WTC11 (cell line): ENCODE data around the gene TCTN1.
A peak's percentile ranks its signal among the peaks of the same experiment; 100 is the strongest.

Experiments
- CREB1 ChIP-seq: sonication (generic); formaldehyde crosslinking; IDR thresholded peaks from 2 replicates; pipeline ENCODE4 v1.8.0; 2023; ENCODE audit warnings: mild to moderate bottlenecking, missing genetic modification reagents
- ETV6 ChIP-seq: sonication (generic); formaldehyde crosslinking; IDR thresholded peaks from 2 replicates; pipeline ENCODE4 v1.8.1; 2022; ENCODE audit warnings: mild to moderate bottlenecking, missing genetic modification reagents
- NFYB ChIP-seq: sonication (generic); formaldehyde crosslinking; conservative IDR thresholded peaks from 2 replicates; pipeline ENCODE4 v1.8.0; 2022; ENCODE audit warnings: low read depth, missing genetic modification reagents
- NR3C1 ChIP-seq: sonication (generic); formaldehyde crosslinking; conservative IDR thresholded peaks from 2 replicates; pipeline ENCODE4 v1.8.1; 2023; ENCODE audit warnings: low read depth, mild to moderate bottlenecking, missing genetic modification reagents
- TCF7 ChIP-seq: sonication (generic); formaldehyde crosslinking; IDR thresholded peaks from 2 replicates; pipeline ENCODE4 v1.8.0; 2022; ENCODE audit warnings: mild to moderate bottlenecking, low read depth, missing genetic modification reagents, moderate library complexity
- TF ChIP-seq, protein P1 (sequence below): fragments of 200-600 bp; IDR thresholded peaks from 2 replicates; pipeline ENCODE4 v1.8.0; 2022; ENCODE audit warnings: antibody characterized with exemption
- TF ChIP-seq, protein P2 (sequence below): fragments of 250-450 bp; sonication (Bioruptor Pico); IDR thresholded peaks from 2 replicates; pipeline ENCODE4 v1.9.0; 2021; ENCODE audit warnings: mild to moderate bottlenecking, borderline replicate concordance
- TF ChIP-seq, protein P3 (sequence below): sonication (generic); formaldehyde crosslinking; IDR thresholded peaks from 2 replicates; pipeline ENCODE4 v1.8.1; 2023; ENCODE audit warnings: mild to moderate bottlenecking, missing genetic modification reagents, moderate library complexity
- TF ChIP-seq, protein P4 (sequence below): sonication (generic); formaldehyde crosslinking; IDR thresholded peaks from 2 replicates; pipeline ENCODE4 v1.8.0; 2022; ENCODE audit warnings: mild to moderate bottlenecking, missing genetic modification reagents
- TF ChIP-seq, protein P5 (sequence below): sonication (generic); formaldehyde crosslinking; IDR thresholded peaks from 2 replicates; pipeline ENCODE4 v1.8.1; 2022; ENCODE audit warnings: low read depth, mild to moderate bottlenecking, moderate library complexity, missing genetic modification reagents, borderline replicate concordance
- TF ChIP-seq, protein P6 (sequence below): sonication (generic); formaldehyde crosslinking; IDR thresholded peaks from 2 replicates; pipeline ENCODE4 v1.8.1; 2023; ENCODE audit warnings: mild to moderate bottlenecking, missing genetic modification reagents

DNA sequence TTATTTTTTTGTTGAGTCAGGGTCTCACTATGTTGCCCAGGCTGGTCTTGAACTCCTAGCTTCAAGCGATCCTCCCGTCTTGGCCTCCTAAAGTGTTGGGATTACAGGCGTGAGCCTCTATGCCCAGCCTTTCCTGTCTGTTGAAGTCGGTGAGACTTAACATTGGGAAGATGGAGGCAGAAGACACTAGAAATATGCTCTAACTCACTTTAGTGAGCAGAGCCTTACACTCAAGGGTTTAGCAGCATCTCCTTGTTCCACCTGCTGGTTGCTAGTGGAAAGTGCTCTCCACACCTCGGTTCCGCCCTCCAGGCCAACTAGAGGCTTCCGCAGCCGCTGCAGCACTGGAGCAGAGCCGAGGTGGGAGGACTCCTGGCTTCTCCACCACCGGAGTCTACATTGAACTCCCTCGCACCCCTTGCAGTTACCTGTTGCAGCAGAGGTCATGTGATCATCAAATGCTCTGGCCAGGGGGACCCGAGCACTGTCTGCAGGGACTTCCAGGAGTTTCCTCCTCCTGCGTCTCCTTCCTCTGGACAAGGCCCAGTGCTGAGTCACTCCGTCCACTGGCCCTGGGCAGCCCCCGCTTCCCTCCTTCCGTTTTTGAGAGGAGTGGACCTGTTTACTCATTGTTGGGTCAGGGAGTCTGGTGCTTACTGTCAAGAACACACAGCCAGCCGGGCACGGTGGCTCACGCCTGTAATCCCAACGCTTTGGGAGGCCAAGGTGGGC, 84.4 kb downstream of the TCTN1 start:
- TF ChIP-seq, protein P1, sequence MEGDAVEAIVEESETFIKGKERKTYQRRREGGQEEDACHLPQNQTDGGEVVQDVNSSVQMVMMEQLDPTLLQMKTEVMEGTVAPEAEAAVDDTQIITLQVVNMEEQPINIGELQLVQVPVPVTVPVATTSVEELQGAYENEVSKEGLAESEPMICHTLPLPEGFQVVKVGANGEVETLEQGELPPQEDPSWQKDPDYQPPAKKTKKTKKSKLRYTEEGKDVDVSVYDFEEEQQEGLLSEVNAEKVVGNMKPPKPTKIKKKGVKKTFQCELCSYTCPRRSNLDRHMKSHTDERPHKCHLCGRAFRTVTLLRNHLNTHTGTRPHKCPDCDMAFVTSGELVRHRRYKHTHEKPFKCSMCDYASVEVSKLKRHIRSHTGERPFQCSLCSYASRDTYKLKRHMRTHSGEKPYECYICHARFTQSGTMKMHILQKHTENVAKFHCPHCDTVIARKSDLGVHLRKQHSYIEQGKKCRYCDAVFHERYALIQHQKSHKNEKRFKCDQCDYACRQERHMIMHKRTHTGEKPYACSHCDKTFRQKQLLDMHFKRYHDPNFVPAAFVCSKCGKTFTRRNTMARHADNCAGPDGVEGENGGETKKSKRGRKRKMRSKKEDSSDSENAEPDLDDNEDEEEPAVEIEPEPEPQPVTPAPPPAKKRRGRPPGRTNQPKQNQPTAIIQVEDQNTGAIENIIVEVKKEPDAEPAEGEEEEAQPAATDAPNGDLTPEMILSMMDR: peak; percentile 31; the same call in 1 of the 2 replicates
- TF ChIP-seq CREB1 (no peak), NR3C1 (CRISPR knock-in tag) (no peak), NFYB (CRISPR knock-in tag) (no peak), ETV6 (CRISPR knock-in tag) (no peak), TCF7 (CRISPR knock-in tag) (no peak)
- TF ChIP-seq, protein P2, sequence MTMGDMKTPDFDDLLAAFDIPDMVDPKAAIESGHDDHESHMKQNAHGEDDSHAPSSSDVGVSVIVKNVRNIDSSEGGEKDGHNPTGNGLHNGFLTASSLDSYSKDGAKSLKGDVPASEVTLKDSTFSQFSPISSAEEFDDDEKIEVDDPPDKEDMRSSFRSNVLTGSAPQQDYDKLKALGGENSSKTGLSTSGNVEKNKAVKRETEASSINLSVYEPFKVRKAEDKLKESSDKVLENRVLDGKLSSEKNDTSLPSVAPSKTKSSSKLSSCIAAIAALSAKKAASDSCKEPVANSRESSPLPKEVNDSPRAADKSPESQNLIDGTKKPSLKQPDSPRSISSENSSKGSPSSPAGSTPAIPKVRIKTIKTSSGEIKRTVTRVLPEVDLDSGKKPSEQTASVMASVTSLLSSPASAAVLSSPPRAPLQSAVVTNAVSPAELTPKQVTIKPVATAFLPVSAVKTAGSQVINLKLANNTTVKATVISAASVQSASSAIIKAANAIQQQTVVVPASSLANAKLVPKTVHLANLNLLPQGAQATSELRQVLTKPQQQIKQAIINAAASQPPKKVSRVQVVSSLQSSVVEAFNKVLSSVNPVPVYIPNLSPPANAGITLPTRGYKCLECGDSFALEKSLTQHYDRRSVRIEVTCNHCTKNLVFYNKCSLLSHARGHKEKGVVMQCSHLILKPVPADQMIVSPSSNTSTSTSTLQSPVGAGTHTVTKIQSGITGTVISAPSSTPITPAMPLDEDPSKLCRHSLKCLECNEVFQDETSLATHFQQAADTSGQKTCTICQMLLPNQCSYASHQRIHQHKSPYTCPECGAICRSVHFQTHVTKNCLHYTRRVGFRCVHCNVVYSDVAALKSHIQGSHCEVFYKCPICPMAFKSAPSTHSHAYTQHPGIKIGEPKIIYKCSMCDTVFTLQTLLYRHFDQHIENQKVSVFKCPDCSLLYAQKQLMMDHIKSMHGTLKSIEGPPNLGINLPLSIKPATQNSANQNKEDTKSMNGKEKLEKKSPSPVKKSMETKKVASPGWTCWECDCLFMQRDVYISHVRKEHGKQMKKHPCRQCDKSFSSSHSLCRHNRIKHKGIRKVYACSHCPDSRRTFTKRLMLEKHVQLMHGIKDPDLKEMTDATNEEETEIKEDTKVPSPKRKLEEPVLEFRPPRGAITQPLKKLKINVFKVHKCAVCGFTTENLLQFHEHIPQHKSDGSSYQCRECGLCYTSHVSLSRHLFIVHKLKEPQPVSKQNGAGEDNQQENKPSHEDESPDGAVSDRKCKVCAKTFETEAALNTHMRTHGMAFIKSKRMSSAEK: no peak
- TF ChIP-seq, protein P3, sequence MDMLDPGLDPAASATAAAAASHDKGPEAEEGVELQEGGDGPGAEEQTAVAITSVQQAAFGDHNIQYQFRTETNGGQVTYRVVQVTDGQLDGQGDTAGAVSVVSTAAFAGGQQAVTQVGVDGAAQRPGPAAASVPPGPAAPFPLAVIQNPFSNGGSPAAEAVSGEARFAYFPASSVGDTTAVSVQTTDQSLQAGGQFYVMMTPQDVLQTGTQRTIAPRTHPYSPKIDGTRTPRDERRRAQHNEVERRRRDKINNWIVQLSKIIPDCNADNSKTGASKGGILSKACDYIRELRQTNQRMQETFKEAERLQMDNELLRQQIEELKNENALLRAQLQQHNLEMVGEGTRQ (CRISPR knock-in tag): peak; percentile 74
- TF ChIP-seq, protein P4, sequence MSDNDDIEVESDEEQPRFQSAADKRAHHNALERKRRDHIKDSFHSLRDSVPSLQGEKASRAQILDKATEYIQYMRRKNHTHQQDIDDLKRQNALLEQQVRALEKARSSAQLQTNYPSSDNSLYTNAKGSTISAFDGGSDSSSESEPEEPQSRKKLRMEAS: 0 out of 2 replicates have a peak, but pooled peaks have one; percentile 25
- TF ChIP-seq, protein P5, sequence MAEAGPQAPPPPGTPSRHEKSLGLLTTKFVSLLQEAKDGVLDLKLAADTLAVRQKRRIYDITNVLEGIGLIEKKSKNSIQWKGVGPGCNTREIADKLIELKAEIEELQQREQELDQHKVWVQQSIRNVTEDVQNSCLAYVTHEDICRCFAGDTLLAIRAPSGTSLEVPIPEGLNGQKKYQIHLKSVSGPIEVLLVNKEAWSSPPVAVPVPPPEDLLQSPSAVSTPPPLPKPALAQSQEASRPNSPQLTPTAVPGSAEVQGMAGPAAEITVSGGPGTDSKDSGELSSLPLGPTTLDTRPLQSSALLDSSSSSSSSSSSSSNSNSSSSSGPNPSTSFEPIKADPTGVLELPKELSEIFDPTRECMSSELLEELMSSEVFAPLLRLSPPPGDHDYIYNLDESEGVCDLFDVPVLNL (CRISPR knock-in tag): no peak
- TF ChIP-seq, protein P6, sequence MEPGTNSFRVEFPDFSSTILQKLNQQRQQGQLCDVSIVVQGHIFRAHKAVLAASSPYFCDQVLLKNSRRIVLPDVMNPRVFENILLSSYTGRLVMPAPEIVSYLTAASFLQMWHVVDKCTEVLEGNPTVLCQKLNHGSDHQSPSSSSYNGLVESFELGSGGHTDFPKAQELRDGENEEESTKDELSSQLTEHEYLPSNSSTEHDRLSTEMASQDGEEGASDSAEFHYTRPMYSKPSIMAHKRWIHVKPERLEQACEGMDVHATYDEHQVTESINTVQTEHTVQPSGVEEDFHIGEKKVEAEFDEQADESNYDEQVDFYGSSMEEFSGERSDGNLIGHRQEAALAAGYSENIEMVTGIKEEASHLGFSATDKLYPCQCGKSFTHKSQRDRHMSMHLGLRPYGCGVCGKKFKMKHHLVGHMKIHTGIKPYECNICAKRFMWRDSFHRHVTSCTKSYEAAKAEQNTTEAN (CRISPR knock-in tag): 0 out of 2 replicates have a peak, but pooled peaks have one; percentile 11
